ENCODE results near the gene ARHGAP23.

- TF ChIP-seq, protein P1, sequence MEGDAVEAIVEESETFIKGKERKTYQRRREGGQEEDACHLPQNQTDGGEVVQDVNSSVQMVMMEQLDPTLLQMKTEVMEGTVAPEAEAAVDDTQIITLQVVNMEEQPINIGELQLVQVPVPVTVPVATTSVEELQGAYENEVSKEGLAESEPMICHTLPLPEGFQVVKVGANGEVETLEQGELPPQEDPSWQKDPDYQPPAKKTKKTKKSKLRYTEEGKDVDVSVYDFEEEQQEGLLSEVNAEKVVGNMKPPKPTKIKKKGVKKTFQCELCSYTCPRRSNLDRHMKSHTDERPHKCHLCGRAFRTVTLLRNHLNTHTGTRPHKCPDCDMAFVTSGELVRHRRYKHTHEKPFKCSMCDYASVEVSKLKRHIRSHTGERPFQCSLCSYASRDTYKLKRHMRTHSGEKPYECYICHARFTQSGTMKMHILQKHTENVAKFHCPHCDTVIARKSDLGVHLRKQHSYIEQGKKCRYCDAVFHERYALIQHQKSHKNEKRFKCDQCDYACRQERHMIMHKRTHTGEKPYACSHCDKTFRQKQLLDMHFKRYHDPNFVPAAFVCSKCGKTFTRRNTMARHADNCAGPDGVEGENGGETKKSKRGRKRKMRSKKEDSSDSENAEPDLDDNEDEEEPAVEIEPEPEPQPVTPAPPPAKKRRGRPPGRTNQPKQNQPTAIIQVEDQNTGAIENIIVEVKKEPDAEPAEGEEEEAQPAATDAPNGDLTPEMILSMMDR (IDR thresholded peaks at IDR 0.05; ENCODE audit: poor library complexity) = no peak
- no peak for TF ChIP-seq EZH2 (IDR thresholded peaks at IDR 0.05; ENCODE audit: borderline replicate concordance)
Observed at GRCh38 chr17:38431346-38432145, 3.3 kb downstream of the ARHGAP23 start.

Data from hepatocyte (in vitro differentiated cells).